Measurements from ENCODE around the gene LPAR2.

The LPAR2 gene

GRCh38 chr19:19645233-19645870, 17.3 kb upstream of the LPAR2 start:
- TF ChIP-seq CTCF (IDR thresholded peaks at IDR 0.05; ENCODE audit: low read length) (no peak), EZH2 (IDR thresholded peaks at IDR 0.05; ENCODE audit: borderline replicate concordance, low read length) (no peak)
- Histone ChIP-seq H3K4me2 (ENCODE audit: low read length) (no peak overlapping the region), H3K4me1 (ENCODE audit: insufficient read depth, low read length, severe bottlenecking) (peaks cover 17% of the 10 kb centered on the region), H4K20me1 (ENCODE audit: insufficient read depth, low read length) (no peaks in the 10 kb centered on the region), H3K4me3 (ENCODE audit: low read depth, low read length, poor library complexity, severe bottlenecking) (no peak overlapping the region), H3K9me3 (ENCODE audit: low read length) (no peaks in the 10 kb centered on the region), H3F3A (ENCODE audit: insufficient read depth, low read length) (no peaks in the 10 kb centered on the region), H3K9ac (ENCODE audit: low read length) (no peak overlapping the region), H3K27me3 (ENCODE audit: insufficient read depth, low read length) (no peaks in the 10 kb centered on the region), H3K27ac (ENCODE audit: low read depth, low read length, poor library complexity, severe bottlenecking) (peak overlapping the region; percentile 90), H3K36me3 (ENCODE audit: insufficient read depth, low read length) (peaks cover 77% of the 10 kb centered on the region), H3K9me2 (ENCODE audit: low read depth, low read length) (no peaks in the 10 kb centered on the region), H2AFZ (ENCODE audit: low read length) (no peak overlapping the region), H3K79me2 (ENCODE audit: insufficient read depth, low read length) (peaks cover 8% of the 10 kb centered on the region)

- Histone ChIP-seq H3K4me2 (ENCODE audit: low read length) (peak overlapping the region; percentile 98; the same call in 1 of the 2 replicates), H2AFZ (ENCODE audit: low read length) (no peak overlapping the region), H3K9me2 (ENCODE audit: low read depth, low read length) (no peaks in the 10 kb centered on the region), H3K27me3 (ENCODE audit: insufficient read depth, low read length) (no peaks in the 10 kb centered on the region), H3K79me2 (ENCODE audit: insufficient read depth, low read length) (peaks cover 8% of the 10 kb centered on the region), H4K20me1 (ENCODE audit: insufficient read depth, low read length) (no peaks in the 10 kb centered on the region), H3K9me3 (ENCODE audit: low read length) (no peaks in the 10 kb centered on the region), H3K27ac (ENCODE audit: low read depth, low read length, poor library complexity, severe bottlenecking) (peak overlapping the region; percentile 90), H3F3A (ENCODE audit: insufficient read depth, low read length) (no peaks in the 10 kb centered on the region), H3K9ac (ENCODE audit: low read length) (peak overlapping the region; percentile 100; the same call in 1 of the 2 replicates), H3K4me3 (ENCODE audit: low read depth, low read length, poor library complexity, severe bottlenecking) (peak overlapping the region; percentile 99), H3K4me1 (ENCODE audit: insufficient read depth, low read length, severe bottlenecking) (peaks cover 17% of the 10 kb centered on the region), H3K36me3 (ENCODE audit: insufficient read depth, low read length) (peaks cover 77% of the 10 kb centered on the region)
- TF ChIP-seq CTCF (IDR thresholded peaks at IDR 0.05; ENCODE audit: low read length) (no peak), EZH2 (IDR thresholded peaks at IDR 0.05; ENCODE audit: borderline replicate concordance, low read length) (no peak)
These were observed 16.0 kb upstream of the LPAR2 start for GRCh38 chr19:19644054-19644388.

GRCh38 chr19:19643158-19644053, 15.4 kb upstream of the LPAR2 start, which contains the start of gene GMIP:
GMIP (minus strand) TSS chr19:19643657; CDS start chr19:19643529, 128 bp downstream.
- peak within 1 kb of the TSS; percentile 99 for H3K4me3 ChIP-seq (ENCODE audit: low read depth, low read length, poor library complexity, severe bottlenecking)
- no peaks in the 10 kb centered on the region for H3F3A ChIP-seq (ENCODE audit: insufficient read depth, low read length)
- no peaks in the 10 kb centered on the region for H3K27me3 ChIP-seq (ENCODE audit: insufficient read depth, low read length)
- no peaks in the 10 kb centered on the region for H3K9me3 ChIP-seq (ENCODE audit: low read length)
- H4K20me1 ChIP-seq (ENCODE audit: insufficient read depth, low read length): no peaks in the 10 kb centered on the region
- peak within 1 kb of the TSS; percentile 90 for H3K27ac ChIP-seq (ENCODE audit: low read depth, low read length, poor library complexity, severe bottlenecking)
- no peaks in the 10 kb centered on the region for H3K9me2 ChIP-seq (ENCODE audit: low read depth, low read length)
- H3K4me1 ChIP-seq (ENCODE audit: insufficient read depth, low read length, severe bottlenecking): peaks cover 17% of the 10 kb centered on the region
- peaks cover 79% of the 10 kb centered on the region for H3K36me3 ChIP-seq (ENCODE audit: insufficient read depth, low read length)
- peaks cover 8% of the 10 kb centered on the region for H3K79me2 ChIP-seq (ENCODE audit: insufficient read depth, low read length)
- no peak within 1 kb of the TSS for H2AFZ ChIP-seq (ENCODE audit: low read length)
- peak within 1 kb of the TSS; percentile 98 for H3K4me2 ChIP-seq (ENCODE audit: low read length)
- peak within 1 kb of the TSS; percentile 100 for H3K9ac ChIP-seq (ENCODE audit: low read length)
- TF ChIP-seq EZH2 (IDR thresholded peaks at IDR 0.05; ENCODE audit: borderline replicate concordance, low read length) (no peak), CTCF (IDR thresholded peaks at IDR 0.05; ENCODE audit: low read length) (peak; percentile 92)

Measured in OCI-LY1 (cell line).